Activated B cell treated with CpG ODN at 0.5 μM for 24 hours (primary cell): Measurements from ENCODE around the gene R3HCC1L. TPM values are rescaled to one million over a fixed set of nuclear protein-coding genes. Genes with fewer than 3 reads are reported as not detected.

ENCODE experiments used
- ATAC-seq: fragments of 200-7000 bp; cut with Tn5 transposase; one replicate; pipeline ENCODE4 v1.10.0; 2021; ENCODE audit warnings: low read depth, mild to moderate bottlenecking, moderate library complexity
- CTCF ChIA-PET: fragments of 350-600 bp; sonication (Branson Sonifier 250); formaldehyde crosslinking; loops from one replicate; lab custom pipeline; 2021; ENCODE audit warnings: antibody characterized with exemption; lab: Charles Lee
- POLR2A ChIA-PET: fragments of 350-600 bp; sonication (Branson Sonifier 250); formaldehyde crosslinking; loops from one replicate; lab custom pipeline; 2021; ENCODE audit warnings: antibody characterized with exemption; lab: Charles Lee
- DNase-seq: peaks from one replicate; pipeline ENCODE4 v3.0.0; 2022
- H3K27ac Mint-ChIP-seq: one replicate; pipeline ENCODE4 v1.8.0; 2020; ENCODE audit warnings: mixed read lengths
- H3K27me3 Mint-ChIP-seq: one replicate; pipeline ENCODE4 v1.8.0; 2021; ENCODE audit warnings: mixed read lengths
- H3K36me3 Mint-ChIP-seq: one replicate; pipeline ENCODE4 v1.8.0; 2021; ENCODE audit warnings: low read depth, mixed read lengths
- H3K4me1 Mint-ChIP-seq: one replicate; pipeline ENCODE4 v1.8.0; 2021; ENCODE audit warnings: mixed read lengths
- H3K4me3 Mint-ChIP-seq: one replicate; pipeline ENCODE4 v1.8.0; 2020; ENCODE audit warnings: mild to moderate bottlenecking, mixed read lengths
- H3K9me3 Mint-ChIP-seq: one replicate; pipeline ENCODE4 v1.8.0; 2020; ENCODE audit warnings: mixed read lengths
- intact Hi-C: fragments of 100-400 bp; cut with micrococcal nuclease; formaldehyde crosslinking; loops from one replicate; pipeline ENCODE4 v1.15.1; 2024
- total RNA-seq: library from RNA; stranded (reverse); gene quantifications from 2 replicates; pipeline ENCODE4 v1.2.3, GENCODE V29; 2022
- TF ChIP-seq, protein P1 (sequence below): fragments of 200-600 bp; IDR thresholded peaks from one replicate; pipeline ENCODE4 v1.8.0; 2022; ENCODE audit warnings: antibody characterized with exemption, mild to moderate bottlenecking

R3HCC1L gene
- total RNA-seq, 1 donor from 2014 or later = 24.4 TPM

GRCh38 chr10:98264378-98265065 is 130.1 kb downstream of the R3HCC1L start:
- Mint-ChIP-seq H3K4me1 (peaks cover 10% of the 10 kb centered on the region), H3K9me3 (no peaks in the 10 kb centered on the region), H3K4me3 (no peak overlapping the region), H3K27ac (no peak overlapping the region), H3K36me3 (no peaks in the 10 kb centered on the region), H3K27me3 (peaks cover 16% of the 10 kb centered on the region)
- intact Hi-C loops = no loop called here
- TF ChIP-seq, protein P1, sequence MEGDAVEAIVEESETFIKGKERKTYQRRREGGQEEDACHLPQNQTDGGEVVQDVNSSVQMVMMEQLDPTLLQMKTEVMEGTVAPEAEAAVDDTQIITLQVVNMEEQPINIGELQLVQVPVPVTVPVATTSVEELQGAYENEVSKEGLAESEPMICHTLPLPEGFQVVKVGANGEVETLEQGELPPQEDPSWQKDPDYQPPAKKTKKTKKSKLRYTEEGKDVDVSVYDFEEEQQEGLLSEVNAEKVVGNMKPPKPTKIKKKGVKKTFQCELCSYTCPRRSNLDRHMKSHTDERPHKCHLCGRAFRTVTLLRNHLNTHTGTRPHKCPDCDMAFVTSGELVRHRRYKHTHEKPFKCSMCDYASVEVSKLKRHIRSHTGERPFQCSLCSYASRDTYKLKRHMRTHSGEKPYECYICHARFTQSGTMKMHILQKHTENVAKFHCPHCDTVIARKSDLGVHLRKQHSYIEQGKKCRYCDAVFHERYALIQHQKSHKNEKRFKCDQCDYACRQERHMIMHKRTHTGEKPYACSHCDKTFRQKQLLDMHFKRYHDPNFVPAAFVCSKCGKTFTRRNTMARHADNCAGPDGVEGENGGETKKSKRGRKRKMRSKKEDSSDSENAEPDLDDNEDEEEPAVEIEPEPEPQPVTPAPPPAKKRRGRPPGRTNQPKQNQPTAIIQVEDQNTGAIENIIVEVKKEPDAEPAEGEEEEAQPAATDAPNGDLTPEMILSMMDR = no peak
- no peak for ATAC-seq
- no peak for DNase-seq
- CTCF ChIA-PET = no interaction called here
- POLR2A ChIA-PET = no interaction called here

- POLR2A ChIA-PET = no interaction called here
- intact Hi-C loops = no loop called here
- Mint-ChIP-seq H3K36me3 (no peaks in the 10 kb centered on the region), H3K27ac (no peak overlapping the region), H3K4me1 (peaks cover 10% of the 10 kb centered on the region), H3K27me3 (peaks cover 16% of the 10 kb centered on the region), H3K9me3 (no peaks in the 10 kb centered on the region), H3K4me3 (no peak overlapping the region)
- ATAC-seq (no peak), DNase-seq (no peak)
- TF ChIP-seq, protein P1 = no peak
- CTCF ChIA-PET = no interaction called here
These were observed 131.2 kb downstream of the R3HCC1L start for GRCh38 chr10:98265403-98266378.

- no peaks in the 10 kb centered on the region for H3K9me3 Mint-ChIP-seq
- no peaks in the 10 kb centered on the region for H3K36me3 Mint-ChIP-seq
- intact Hi-C loops = no loop called here
- peak overlapping the region; percentile 44 for H3K4me3 Mint-ChIP-seq
- peaks cover 10% of the 10 kb centered on the region for H3K4me1 Mint-ChIP-seq
- peaks cover 21% of the 10 kb centered on the region for H3K27me3 Mint-ChIP-seq
- DNase-seq (no peak), ATAC-seq (no peak)
- TF ChIP-seq, protein P1 = no peak
- POLR2A ChIA-PET = no interaction called here
- CTCF ChIA-PET = no interaction called here
- no peak overlapping the region for H3K27ac Mint-ChIP-seq
These were observed 132.2 kb downstream of the R3HCC1L start for GRCh38 chr10:98266647-98267046.

DNA sequence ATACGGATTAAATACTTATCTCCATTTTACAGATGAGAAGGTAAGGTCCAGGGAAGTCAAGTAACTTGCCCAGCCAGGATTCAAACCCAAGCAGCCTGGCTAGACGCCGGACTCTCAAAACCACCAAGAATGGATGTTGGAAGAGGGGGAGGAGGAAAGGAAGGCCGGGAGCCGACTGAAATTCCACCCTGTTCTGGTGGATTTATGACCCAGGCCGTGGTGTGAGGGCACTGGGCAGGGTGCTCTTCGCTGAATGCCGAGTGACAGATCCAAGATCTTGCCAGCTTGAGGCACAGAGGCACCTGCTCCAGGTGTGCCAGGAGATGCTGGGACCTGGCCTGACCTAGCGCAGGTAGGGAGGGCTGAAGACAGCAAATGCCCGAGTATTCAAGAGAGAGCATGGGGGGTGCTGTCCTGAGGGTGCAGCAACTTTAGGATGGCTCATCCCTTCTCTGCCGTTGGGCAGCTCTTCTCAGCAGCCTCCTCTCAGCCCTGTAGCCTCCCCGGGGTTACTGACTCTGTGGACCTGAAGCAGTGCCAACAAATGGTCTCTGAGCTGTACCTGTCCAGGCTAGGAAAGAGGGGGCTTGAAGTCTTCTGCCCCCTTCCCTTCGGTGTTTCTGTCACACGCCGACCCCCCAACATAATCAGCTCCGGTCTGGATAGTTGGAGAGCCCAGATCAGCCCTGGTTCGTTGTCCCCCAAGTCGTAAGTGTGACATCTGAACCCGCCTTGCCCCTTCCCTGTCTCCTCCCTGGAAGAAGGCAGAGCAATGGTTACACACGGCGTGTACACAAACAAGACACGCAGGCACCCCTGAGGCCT is 132.8 kb downstream of the R3HCC1L start:
- Mint-ChIP-seq H3K9me3 (no peaks in the 10 kb centered on the region), H3K4me1 (peaks cover 10% of the 10 kb centered on the region)
- intact Hi-C loops = no loop called here

More for the DNA sequence above, 132.8 kb downstream of the R3HCC1L start:
- ChIA-PET POLR2A (no interaction called here), CTCF (no interaction called here)
- Mint-ChIP-seq H3K36me3 (no peaks in the 10 kb centered on the region), H3K27me3 (peaks cover 21% of the 10 kb centered on the region), H3K27ac (no peak overlapping the region), H3K4me3 (peak overlapping the region; percentile 66)
- no peak for DNase-seq
- TF ChIP-seq, protein P1 = no peak
- no peak for ATAC-seq
